ENCODE measurements around the gene RPL22L1.
"Not testable (repeated sequence)": the region's sequence is repeated elsewhere in the genome, so short reads cannot be mapped to it uniquely, and the experiment has no call there.

The RPL22L1 gene

GRCh38 chr3:170829546-170830272 lies 40.3 kb downstream of the RPL22L1 start:
- DNase-seq (no peak), ATAC-seq (replicated peaks) (no peak)
- H3K27ac Mint-ChIP-seq: no peak overlapping the region
- H3K36me3 Mint-ChIP-seq: no peaks in the 10 kb centered on the region
- H3K9me3 Mint-ChIP-seq: no peaks in the 10 kb centered on the region
- peaks cover 22 to 24% of the 10 kb centered on the region in 2 donors for H3K27me3 Mint-ChIP-seq
- peaks cover 6 to 9% of the 10 kb centered on the region in 2 donors for H3K4me1 Mint-ChIP-seq
- no peak overlapping the region for H3K4me3 Mint-ChIP-seq

DNA sequence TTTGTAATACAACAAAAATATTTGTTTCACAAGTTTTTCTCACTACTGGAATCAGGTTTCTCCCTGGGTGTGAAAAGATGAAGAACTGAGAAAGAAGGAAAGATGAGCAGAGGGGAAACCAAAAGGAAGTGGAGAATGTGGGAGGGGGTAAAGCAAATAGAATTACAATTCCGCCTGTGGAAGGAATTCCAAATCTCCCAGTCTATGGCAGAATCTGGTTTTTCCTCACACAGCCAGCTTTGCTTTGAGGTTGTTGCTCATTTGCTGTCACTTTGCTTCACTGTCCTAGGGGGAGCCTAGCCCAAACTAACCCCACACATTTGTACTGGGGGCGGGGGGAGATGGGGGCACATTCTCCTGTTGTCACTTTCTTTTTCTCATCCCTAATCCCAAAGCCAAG lies 43.9 kb downstream of the RPL22L1 start:
- ATAC-seq (replicated peaks): no peak
- no peak overlapping the region for H3K27ac Mint-ChIP-seq
- H3K9me3 Mint-ChIP-seq: no peaks in the 10 kb centered on the region
- DNase-seq: no peak
- H3K4me1 Mint-ChIP-seq: peaks cover 6 to 9% of the 10 kb centered on the region in 2 donors
- H3K4me3 Mint-ChIP-seq: no peak overlapping the region
- H3K27me3 Mint-ChIP-seq: peaks cover 25 to 36% of the 10 kb centered on the region in 2 donors
- H3K36me3 Mint-ChIP-seq: no peaks in the 10 kb centered on the region

DNA sequence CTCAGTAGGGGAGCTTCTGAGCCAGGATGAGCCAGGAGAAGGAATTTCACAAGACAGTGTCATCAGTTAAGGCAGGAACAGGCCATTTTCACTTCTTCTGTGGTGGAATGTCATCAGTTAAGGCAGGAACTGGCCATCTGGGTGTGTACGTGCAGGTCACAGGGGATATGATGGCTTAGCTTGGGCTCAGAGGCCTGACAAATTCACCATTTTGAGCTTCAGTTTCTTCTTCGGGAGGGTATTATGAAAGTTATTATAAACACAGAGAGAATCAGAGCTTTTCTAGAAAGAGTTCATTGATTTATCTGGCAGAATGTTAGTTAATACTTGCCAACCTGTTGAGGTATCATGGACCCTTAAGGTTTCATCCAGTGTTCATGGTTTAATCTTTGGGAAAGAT lies 46.4 kb downstream of the RPL22L1 start:
- ATAC-seq (replicated peaks); H3K9me3 Mint-ChIP-seq; DNase-seq; H3K4me3 Mint-ChIP-seq; H3K27ac Mint-ChIP-seq; H3K36me3 Mint-ChIP-seq; H3K4me1 Mint-ChIP-seq: not testable (repeated sequence)
- peaks cover 30 to 38% of the 10 kb centered on the region in 2 donors for H3K27me3 Mint-ChIP-seq

DNA sequence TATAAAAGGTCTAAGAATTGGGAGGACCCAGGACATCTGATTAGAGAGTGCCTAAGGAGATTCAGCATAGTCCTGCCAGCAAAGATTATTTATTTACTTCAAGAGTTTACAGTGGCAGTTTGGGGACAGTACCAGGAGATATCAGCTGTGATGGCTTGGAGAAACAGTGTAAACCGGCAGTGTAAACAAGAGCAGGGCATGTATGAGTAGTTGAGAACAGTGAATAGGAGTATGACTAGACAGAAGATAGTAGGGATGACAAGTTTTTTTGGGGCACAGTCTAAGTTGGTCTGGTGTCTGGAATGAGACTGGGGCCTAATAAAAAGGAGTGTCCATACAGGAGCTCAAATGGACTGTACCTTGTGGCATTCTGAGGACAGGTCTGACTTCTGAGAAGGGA lies 51.7 kb downstream of the RPL22L1 start:
- DNase-seq; H3K4me1 Mint-ChIP-seq; H3K4me3 Mint-ChIP-seq; ATAC-seq (replicated peaks); H3K27ac Mint-ChIP-seq; H3K36me3 Mint-ChIP-seq; H3K9me3 Mint-ChIP-seq: not testable (repeated sequence)
- peaks cover 30 to 35% of the 10 kb centered on the region in 2 donors for H3K27me3 Mint-ChIP-seq

- H3K27ac Mint-ChIP-seq; H3K36me3 Mint-ChIP-seq; H3K4me1 Mint-ChIP-seq; ATAC-seq (replicated peaks); H3K4me3 Mint-ChIP-seq; DNase-seq; H3K9me3 Mint-ChIP-seq: not testable (repeated sequence)
- H3K27me3 Mint-ChIP-seq: peaks cover 27% of the 10 kb centered on the region in 2 donors
Observed at GRCh38 chr3:170817471-170817870, 52.5 kb downstream of the RPL22L1 start.

- ATAC-seq (replicated peaks) (no peak), DNase-seq (no peak)
- Mint-ChIP-seq H3K27ac (no peak overlapping the region), H3K4me1 (no peaks in the 10 kb centered on the region), H3K36me3 (no peaks in the 10 kb centered on the region), H3K4me3 (no peak overlapping the region), H3K9me3 (no peaks in the 10 kb centered on the region), H3K27me3 (peaks cover 20 to 21% of the 10 kb centered on the region in 2 donors)
Observed at GRCh38 chr3:170816841-170817240, 53.2 kb downstream of the RPL22L1 start.

DNA sequence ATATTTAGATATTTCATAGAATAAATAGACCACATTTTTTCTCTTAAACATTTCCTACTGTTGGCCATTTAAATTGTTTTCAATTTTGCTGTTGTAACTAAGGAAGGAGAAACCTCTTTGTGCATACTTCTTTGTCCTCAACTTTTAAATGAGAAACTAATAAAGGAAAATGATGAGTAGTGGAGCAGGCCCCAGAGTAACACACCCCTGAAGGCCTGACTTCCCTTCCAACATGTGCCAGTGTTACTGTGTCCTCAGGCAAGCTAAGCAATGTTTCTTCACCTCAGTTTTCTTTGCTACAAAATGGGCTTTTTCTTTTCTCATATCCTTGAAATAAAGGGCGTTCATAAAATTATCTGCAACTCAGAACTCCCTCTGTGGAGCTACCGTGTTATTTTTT lies 53.7 kb downstream of the RPL22L1 start:
- ATAC-seq (replicated peaks) (no peak), DNase-seq (no peak)
- Mint-ChIP-seq H3K4me3 (no peak overlapping the region), H3K27me3 (peaks cover 15 to 17% of the 10 kb centered on the region in 2 donors), H3K27ac (no peak overlapping the region), H3K4me1 (no peaks in the 10 kb centered on the region), H3K36me3 (no peaks in the 10 kb centered on the region), H3K9me3 (no peaks in the 10 kb centered on the region)

- Mint-ChIP-seq H3K4me3 (no peak overlapping the region), H3K36me3 (no peaks in the 10 kb centered on the region), H3K4me1 (no peaks in the 10 kb centered on the region), H3K27me3 (peaks cover 13 to 17% of the 10 kb centered on the region in 2 donors), H3K9me3 (no peaks in the 10 kb centered on the region), H3K27ac (no peak overlapping the region)
- DNase-seq (no peak), ATAC-seq (replicated peaks) (no peak)
Observed at GRCh38 chr3:170815936-170816335, 54.1 kb downstream of the RPL22L1 start.

DNA sequence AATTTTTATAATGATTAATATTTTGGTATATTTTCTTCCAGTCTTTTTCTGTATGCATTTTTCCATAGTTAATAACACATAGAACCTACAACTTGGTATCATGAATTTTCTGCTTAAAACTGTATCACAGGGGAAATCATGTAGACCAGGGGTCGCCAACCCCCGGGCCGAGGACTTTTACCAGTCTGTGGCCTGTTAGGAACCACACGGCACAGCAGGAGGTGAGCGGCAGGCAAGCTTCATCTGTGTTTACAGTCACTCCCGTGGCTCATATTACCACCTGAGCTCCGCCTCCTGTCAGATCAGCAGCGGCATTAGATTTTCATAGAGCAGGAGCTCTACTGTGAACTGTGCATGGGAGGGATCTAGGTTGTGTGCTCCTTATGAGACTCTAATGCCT lies 54.7 kb downstream of the RPL22L1 start:
- Mint-ChIP-seq H3K36me3 (no peaks in the 10 kb centered on the region), H3K27ac (no peak overlapping the region), H3K4me3 (no peak overlapping the region), H3K4me1 (no peaks in the 10 kb centered on the region), H3K27me3 (peaks cover 10 to 12% of the 10 kb centered on the region in 2 donors), H3K9me3 (no peaks in the 10 kb centered on the region)
- ATAC-seq (replicated peaks) (no peak), DNase-seq (no peak)

Measured in stimulated activated naive B cell treated with anti-CD40 and anti-IgM and Interleukin-4, amounts not matched to agents 10 μg/mL and 1 μg/mL and 100 μg/mL, for 72 hours (primary cell).